SK-N-SH (cell line): ENCODE measurements around the gene NPHS1. TPM values are rescaled to one million over a fixed set of nuclear protein-coding genes. Genes with fewer than 3 reads are reported as not detected.

Experiments used
- CTCF ChIA-PET: fragments of 300-600, 350-600 bp; formaldehyde crosslinking; extraction: SDS; loops from one replicate; lab custom pipeline; 2021; lab: Yijun Ruan, JAX
- POLR2A ChIA-PET: fragments of 350-600 bp; sonication (Branson Sonifier 250); formaldehyde crosslinking; extraction: SDS; loops from one replicate; lab custom pipeline; 2020; ENCODE audit warnings: antibody characterized with exemption, inconsistent platforms; lab: Yijun Ruan, JAX
- DNase-seq: peaks from one replicate; pipeline ENCODE4 v3.0.0; 2012
- H2AFZ ChIP-seq: fragments of 200-600 bp; sonication (generic); 2 replicates; pipeline ENCODE4 v1.8.1; 2016; ENCODE audit warnings: antibody characterized with exemption, mild to moderate bottlenecking, low read depth
- H3F3A ChIP-seq: fragments of 200-600 bp; sonication (generic); replicated peaks from 2 replicates; pipeline ENCODE3; 2016; ENCODE audit warnings: antibody characterized with exemption, mild to moderate bottlenecking; ENCODE audit not compliant: insufficient read depth
- H3K27ac ChIP-seq, 2 experiments: fragments of 200-500 bp in 1 of 2; fragments of 200-600 bp in 1 of 2; sonication (Bioruptor generic) in 1 of 2; sonication (generic), shearing (Covaris generic) in 1 of 2; 2 replicates each; pipeline versions ENCODE4 v1.5.1 to v1.6.1; 2014 to 2016; ENCODE audit warnings: low read depth in 2 of 2, inconsistent platforms in 1 of 2, low read length in 1 of 2, mild to moderate bottlenecking in 1 of 2, mixed read lengths in 1 of 2
- H3K27me3 ChIP-seq: fragments of 200-600 bp; sonication (generic), shearing (Covaris generic); 2 replicates; pipeline ENCODE4 v1.6.1; 2016; ENCODE audit warnings: mixed run types; ENCODE audit not compliant: insufficient read depth
- H3K36me3 ChIP-seq, 2 experiments: fragments of 200-500 bp in 1 of 2; fragments of 200-600 bp in 1 of 2; sonication (Bioruptor generic) in 1 of 2; sonication (generic) in 1 of 2; replicated peaks in 1 of 2; 2 replicates each; pipeline versions ENCODE3 to v1.5.1; 2014 to 2016; ENCODE audit warnings: low read length in 1 of 2, mild to moderate bottlenecking in 1 of 2; ENCODE audit not compliant: insufficient read depth in 2 of 2, control insufficient read depth in 1 of 2
- H3K4me1 ChIP-seq, 2 experiments: fragments of 200-500 bp in 1 of 2; fragments of 200-600 bp in 1 of 2; sonication (Bioruptor generic) in 1 of 2; sonication (generic), shearing (Covaris generic) in 1 of 2; 2 replicates each; pipeline versions ENCODE4 v1.5.1 to v1.6.1; 2014 to 2016; ENCODE audit warnings: low read depth in 1 of 2, low read length in 1 of 2, mixed run types in 1 of 2; ENCODE audit not compliant: insufficient read depth in 2 of 2, control insufficient read depth in 1 of 2
- H3K4me2 ChIP-seq: fragments of 200-600 bp; sonication (generic), shearing (Covaris generic); 2 replicates; pipeline ENCODE4 v1.6.1; 2017; ENCODE audit warnings: mixed run types
- H3K4me3 ChIP-seq, 2 experiments: fragments of 200-500 bp in 1 of 2; fragments of 200-600 bp in 1 of 2; sonication (Bioruptor generic) in 1 of 2; sonication (generic), shearing (Covaris generic) in 1 of 2; 2 replicates each; pipeline versions ENCODE4 v1.5.1 to v1.8.1; 2014 to 2016; ENCODE audit warnings: low read depth in 2 of 2, inconsistent platforms in 1 of 2, low read length in 1 of 2, mild to moderate bottlenecking in 1 of 2, mixed read lengths in 1 of 2, moderate library complexity in 1 of 2
- H3K79me2 ChIP-seq: fragments of 200-600 bp; sonication (generic); 2 replicates; pipeline ENCODE4 v1.8.1; 2017; ENCODE audit warnings: mild to moderate bottlenecking; ENCODE audit not compliant: insufficient read depth
- H3K9ac ChIP-seq: fragments of 200-600 bp; sonication (generic); 2 replicates; pipeline ENCODE4 v1.6.1; 2017; ENCODE audit warnings: mixed run types
- H3K9me2 ChIP-seq: fragments of 200-600 bp; sonication (generic); 2 replicates; pipeline ENCODE4 v1.6.1; 2017; ENCODE audit warnings: mixed run types
- H3K9me3 ChIP-seq: fragments of 200-600 bp; sonication (generic); 2 replicates; pipeline ENCODE4 v1.6.1; 2017; ENCODE audit warnings: mixed run types, mild to moderate bottlenecking, moderate library complexity
- H4K20me1 ChIP-seq: fragments of 200-600 bp; sonication (generic); 2 replicates; pipeline ENCODE4 v1.6.1; 2017; ENCODE audit warnings: mild to moderate bottlenecking, mixed run types; ENCODE audit not compliant: insufficient read depth
- CHD2 ChIP-seq: fragments of 150-350 bp; IDR thresholded peaks from 2 replicates; pipeline ENCODE4 v1.6.1; 2018; ENCODE audit warnings: low read length; ENCODE audit not compliant: partially characterized antibody
- EZH2phosphoT487 ChIP-seq: fragments of 200-600 bp; sonication (generic); IDR thresholded peaks from 2 replicates; pipeline ENCODE4 v1.6.1; 2017; ENCODE audit warnings: low read depth, mixed run types, mild to moderate bottlenecking, antibody characterized with exemption, moderate library complexity, borderline replicate concordance
- FOSL2 ChIP-seq: IDR thresholded peaks from 2 replicates; pipeline ENCODE4 v1.4.0; 2012; ENCODE audit warnings: low read depth, mild to moderate bottlenecking, moderate library complexity, borderline replicate concordance
- JUND ChIP-seq: IDR thresholded peaks from 2 replicates; pipeline ENCODE4 v1.4.0; 2012
- MEF2A ChIP-seq: IDR thresholded peaks from 2 replicates; pipeline ENCODE4 v1.4.0; 2012; ENCODE audit warnings: low read depth, borderline replicate concordance
- NFIC ChIP-seq: IDR thresholded peaks from 2 replicates; pipeline ENCODE4 v1.4.0; 2012; ENCODE audit warnings: borderline replicate concordance
- NRF1 ChIP-seq: IDR thresholded peaks from 2 replicates; pipeline ENCODE4 v1.6.1; 2012; ENCODE audit warnings: low read depth, mild to moderate bottlenecking, low read length
- RAD21 ChIP-seq: IDR thresholded peaks from 2 replicates; pipeline ENCODE4 v1.6.1; 2012; ENCODE audit warnings: mild to moderate bottlenecking, low read length
- RXRA ChIP-seq: IDR thresholded peaks from 2 replicates; pipeline ENCODE4 v1.4.0; 2012; ENCODE audit warnings: low read depth, mild to moderate bottlenecking, borderline replicate concordance
- TAF1 ChIP-seq: IDR thresholded peaks from 2 replicates; pipeline ENCODE4 v1.6.1; 2012; ENCODE audit warnings: low read depth, mild to moderate bottlenecking, low read length, moderate library complexity, borderline replicate concordance
- TCF12 ChIP-seq: IDR thresholded peaks from 2 replicates; pipeline ENCODE4 v1.4.0; 2012
- WGBS: methylation state at CpG from one replicate; pipeline ENCODE4 v1.1.6; 2017; ENCODE audit warnings: low lambda C conversion rate; 5-methylcytosine and 5-hydroxymethylcytosine counted together
- polyA plus RNA-seq, 3 experiments: library from polyadenylated mRNA; depleted of rRNA; stranded (reverse); fragments of >200 nt; gene quantifications; 2 replicates each; pipeline ENCODE4 v1.2.3, GENCODE V29; 2012
- TF ChIP-seq, protein P1 (sequence below): fragments of 150-350 bp; IDR thresholded peaks from 2 replicates; pipeline ENCODE4 v1.6.1; 2016; ENCODE audit warnings: mild to moderate bottlenecking, low read depth, low read length
- TF ChIP-seq, protein P2 (sequence below): fragments of 200-600 bp; sonication (generic); IDR thresholded peaks from 2 replicates; pipeline ENCODE4 v1.6.1; 2017; ENCODE audit warnings: antibody characterized with exemption, mild to moderate bottlenecking, moderate library complexity
- TF ChIP-seq, protein P3 (sequence below): IDR thresholded peaks from 2 replicates; pipeline ENCODE4 v1.4.0; 2012; ENCODE audit warnings: low read depth, borderline replicate concordance
- TF ChIP-seq, protein P4 (sequence below): IDR thresholded peaks from 2 replicates; pipeline ENCODE4; 2012

The NPHS1 gene
- polyA plus RNA-seq, 1 of the 3 experiments (the other 2 are of a cell fraction) = not detected

DNA sequence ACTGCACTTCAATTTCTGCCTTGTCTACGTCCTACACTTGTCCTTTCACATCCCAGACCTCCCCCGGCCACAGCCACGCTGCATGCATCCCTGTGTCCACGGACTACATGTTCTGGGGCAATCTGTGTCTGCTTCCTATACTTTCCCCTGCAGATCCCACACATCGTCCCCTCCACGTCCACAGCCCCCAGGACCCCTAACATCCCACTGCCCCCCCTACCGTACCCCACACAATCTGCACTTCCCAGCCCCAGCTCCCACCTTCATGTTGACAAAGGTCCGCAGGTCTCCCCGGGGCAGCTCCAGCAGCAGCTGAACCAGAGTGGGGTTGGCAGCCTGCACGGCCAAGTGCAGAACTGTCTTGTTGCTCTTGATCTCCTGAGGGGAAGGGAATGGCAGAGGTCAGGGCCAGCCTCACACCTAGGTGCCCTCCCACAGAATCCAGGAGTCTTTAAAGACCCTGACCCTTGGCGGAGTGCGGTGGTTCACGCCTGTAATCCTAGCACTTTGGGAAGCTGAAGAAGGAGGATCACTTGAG, 37.9 kb upstream of the NPHS1 start:
- TF ChIP-seq EZH2phosphoT487 = no peak
- TF ChIP-seq, protein P1, sequence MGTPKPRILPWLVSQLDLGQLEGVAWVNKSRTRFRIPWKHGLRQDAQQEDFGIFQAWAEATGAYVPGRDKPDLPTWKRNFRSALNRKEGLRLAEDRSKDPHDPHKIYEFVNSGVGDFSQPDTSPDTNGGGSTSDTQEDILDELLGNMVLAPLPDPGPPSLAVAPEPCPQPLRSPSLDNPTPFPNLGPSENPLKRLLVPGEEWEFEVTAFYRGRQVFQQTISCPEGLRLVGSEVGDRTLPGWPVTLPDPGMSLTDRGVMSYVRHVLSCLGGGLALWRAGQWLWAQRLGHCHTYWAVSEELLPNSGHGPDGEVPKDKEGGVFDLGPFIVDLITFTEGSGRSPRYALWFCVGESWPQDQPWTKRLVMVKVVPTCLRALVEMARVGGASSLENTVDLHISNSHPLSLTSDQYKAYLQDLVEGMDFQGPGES = no peak
- TF ChIP-seq, protein P2, sequence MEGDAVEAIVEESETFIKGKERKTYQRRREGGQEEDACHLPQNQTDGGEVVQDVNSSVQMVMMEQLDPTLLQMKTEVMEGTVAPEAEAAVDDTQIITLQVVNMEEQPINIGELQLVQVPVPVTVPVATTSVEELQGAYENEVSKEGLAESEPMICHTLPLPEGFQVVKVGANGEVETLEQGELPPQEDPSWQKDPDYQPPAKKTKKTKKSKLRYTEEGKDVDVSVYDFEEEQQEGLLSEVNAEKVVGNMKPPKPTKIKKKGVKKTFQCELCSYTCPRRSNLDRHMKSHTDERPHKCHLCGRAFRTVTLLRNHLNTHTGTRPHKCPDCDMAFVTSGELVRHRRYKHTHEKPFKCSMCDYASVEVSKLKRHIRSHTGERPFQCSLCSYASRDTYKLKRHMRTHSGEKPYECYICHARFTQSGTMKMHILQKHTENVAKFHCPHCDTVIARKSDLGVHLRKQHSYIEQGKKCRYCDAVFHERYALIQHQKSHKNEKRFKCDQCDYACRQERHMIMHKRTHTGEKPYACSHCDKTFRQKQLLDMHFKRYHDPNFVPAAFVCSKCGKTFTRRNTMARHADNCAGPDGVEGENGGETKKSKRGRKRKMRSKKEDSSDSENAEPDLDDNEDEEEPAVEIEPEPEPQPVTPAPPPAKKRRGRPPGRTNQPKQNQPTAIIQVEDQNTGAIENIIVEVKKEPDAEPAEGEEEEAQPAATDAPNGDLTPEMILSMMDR = no peak
- no peak for TF ChIP-seq TCF12
- TF ChIP-seq, protein P3, sequence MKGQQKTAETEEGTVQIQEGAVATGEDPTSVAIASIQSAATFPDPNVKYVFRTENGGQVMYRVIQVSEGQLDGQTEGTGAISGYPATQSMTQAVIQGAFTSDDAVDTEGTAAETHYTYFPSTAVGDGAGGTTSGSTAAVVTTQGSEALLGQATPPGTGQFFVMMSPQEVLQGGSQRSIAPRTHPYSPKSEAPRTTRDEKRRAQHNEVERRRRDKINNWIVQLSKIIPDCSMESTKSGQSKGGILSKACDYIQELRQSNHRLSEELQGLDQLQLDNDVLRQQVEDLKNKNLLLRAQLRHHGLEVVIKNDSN = no peak
- no peak for TF ChIP-seq CHD2
- TF ChIP-seq, protein P4, sequence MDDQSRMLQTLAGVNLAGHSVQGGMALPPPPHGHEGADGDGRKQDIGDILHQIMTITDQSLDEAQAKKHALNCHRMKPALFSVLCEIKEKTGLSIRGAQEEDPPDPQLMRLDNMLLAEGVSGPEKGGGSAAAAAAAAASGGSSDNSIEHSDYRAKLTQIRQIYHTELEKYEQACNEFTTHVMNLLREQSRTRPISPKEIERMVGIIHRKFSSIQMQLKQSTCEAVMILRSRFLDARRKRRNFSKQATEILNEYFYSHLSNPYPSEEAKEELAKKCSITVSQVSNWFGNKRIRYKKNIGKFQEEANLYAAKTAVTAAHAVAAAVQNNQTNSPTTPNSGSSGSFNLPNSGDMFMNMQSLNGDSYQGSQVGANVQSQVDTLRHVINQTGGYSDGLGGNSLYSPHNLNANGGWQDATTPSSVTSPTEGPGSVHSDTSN = no peak
- no peak for TF ChIP-seq TAF1
- TF ChIP-seq JUND = no peak
- no peak for TF ChIP-seq RAD21
- no peak for TF ChIP-seq FOSL2
- TF ChIP-seq NFIC = no peak
- TF ChIP-seq NRF1 = no peak
- TF ChIP-seq MEF2A = no peak
- TF ChIP-seq RXRA = no peak
- WGBS = 96% methylated on average over 13 of the region's 13 CpGs
- no peak overlapping the region for H3K4me3 ChIP-seq
- ChIA-PET POLR2A (no interaction called here), CTCF (interaction anchor here (0.6 to 4.6 kb wide), 3 partner anchors 8 to 42 kb away, joined by 3 to 21 read pairs (median 3); no protein-coding TSS in a partner anchor)
- no peak overlapping the region for H3K9ac ChIP-seq
- H3K27ac ChIP-seq = no peak overlapping the region
- peaks cover 8 to 12% of the 10 kb centered on the region in 2 experiments for H3K36me3 ChIP-seq
- H3K9me3 ChIP-seq = no peaks in the 10 kb centered on the region
- H3K4me2 ChIP-seq = no peak overlapping the region
- no peaks in the 10 kb centered on the region for H3K4me1 ChIP-seq
- no peak overlapping the region for H2AFZ ChIP-seq
- H4K20me1 ChIP-seq = no peaks in the 10 kb centered on the region
- no peaks in the 10 kb centered on the region for H3F3A ChIP-seq
- H3K9me2 ChIP-seq = no peaks in the 10 kb centered on the region
- H3K79me2 ChIP-seq = no peaks in the 10 kb centered on the region
- no peak for DNase-seq
- H3K27me3 ChIP-seq = no peaks in the 10 kb centered on the region
